ENCODE data around the gene DNAJC1.

The DNAJC1 gene

GRCh38 chr10:22017283-22018020, 13.9 kb upstream of the DNAJC1 start:
- no peak overlapping the region for H2AFZ ChIP-seq (ENCODE audit: low read depth, low read length, severe bottlenecking)
- H3K36me3 ChIP-seq (ENCODE audit: low read length) = no peaks in the 10 kb centered on the region
- H3K79me2 ChIP-seq (ENCODE audit: insufficient read depth, low read length) = no peaks in the 10 kb centered on the region
- H3K4me3 ChIP-seq (ENCODE audit: insufficient read depth, low read length, poor library complexity, severe bottlenecking) = no peak overlapping the region
- H3K9me3 ChIP-seq (ENCODE audit: insufficient read depth, low read length) = no peaks in the 10 kb centered on the region
- H3F3A ChIP-seq (ENCODE audit: insufficient read depth) = no peaks in the 10 kb centered on the region
- no peak overlapping the region for H3K27ac ChIP-seq (ENCODE audit: low read depth, low read length)
- no peak overlapping the region for H3K9ac ChIP-seq (ENCODE audit: low read length)
- H3K9me2 ChIP-seq (replicated peaks; ENCODE audit: insufficient read depth, low read length) = no peaks in the 10 kb centered on the region
- H3K27me3 ChIP-seq (ENCODE audit: low read length) = no peaks in the 10 kb centered on the region
- no peak for TF ChIP-seq EZH2phosphoT487 (conservative IDR thresholded peaks at IDR 0.05; ENCODE audit: low read length)
- TF ChIP-seq CTCF (IDR thresholded peaks at IDR 0.05; ENCODE audit: insufficient read depth, low read length, poor library complexity, severe bottlenecking) = no peak
- H4K20me1 ChIP-seq (ENCODE audit: low read depth, low read length) = no peaks in the 10 kb centered on the region
- no peak overlapping the region for H3K4me2 ChIP-seq (ENCODE audit: low read depth, low read length, poor library complexity, severe bottlenecking)

GRCh38 chr10:22016046-22016705, 12.6 kb upstream of the DNAJC1 start:
- H3K4me2 ChIP-seq (ENCODE audit: low read depth, low read length, poor library complexity, severe bottlenecking) = no peak overlapping the region
- H3F3A ChIP-seq (ENCODE audit: insufficient read depth) = no peaks in the 10 kb centered on the region
- no peak overlapping the region for H3K9ac ChIP-seq (ENCODE audit: low read length)
- H3K9me3 ChIP-seq (ENCODE audit: insufficient read depth, low read length) = no peaks in the 10 kb centered on the region
- H4K20me1 ChIP-seq (ENCODE audit: low read depth, low read length) = no peaks in the 10 kb centered on the region
- no peak overlapping the region for H3K4me3 ChIP-seq (ENCODE audit: insufficient read depth, low read length, poor library complexity, severe bottlenecking)
- no peaks in the 10 kb centered on the region for H3K36me3 ChIP-seq (ENCODE audit: low read length)
- no peak overlapping the region for H2AFZ ChIP-seq (ENCODE audit: low read depth, low read length, severe bottlenecking)
- no peak overlapping the region for H3K27ac ChIP-seq (ENCODE audit: low read depth, low read length)
- H3K79me2 ChIP-seq (ENCODE audit: insufficient read depth, low read length) = no peaks in the 10 kb centered on the region
- TF ChIP-seq CTCF (IDR thresholded peaks at IDR 0.05; ENCODE audit: insufficient read depth, low read length, poor library complexity, severe bottlenecking) (no peak), EZH2phosphoT487 (conservative IDR thresholded peaks at IDR 0.05; ENCODE audit: low read length) (no peak)
- H3K27me3 ChIP-seq (ENCODE audit: low read length) = no peaks in the 10 kb centered on the region
- no peaks in the 10 kb centered on the region for H3K9me2 ChIP-seq (replicated peaks; ENCODE audit: insufficient read depth, low read length)

DNA sequence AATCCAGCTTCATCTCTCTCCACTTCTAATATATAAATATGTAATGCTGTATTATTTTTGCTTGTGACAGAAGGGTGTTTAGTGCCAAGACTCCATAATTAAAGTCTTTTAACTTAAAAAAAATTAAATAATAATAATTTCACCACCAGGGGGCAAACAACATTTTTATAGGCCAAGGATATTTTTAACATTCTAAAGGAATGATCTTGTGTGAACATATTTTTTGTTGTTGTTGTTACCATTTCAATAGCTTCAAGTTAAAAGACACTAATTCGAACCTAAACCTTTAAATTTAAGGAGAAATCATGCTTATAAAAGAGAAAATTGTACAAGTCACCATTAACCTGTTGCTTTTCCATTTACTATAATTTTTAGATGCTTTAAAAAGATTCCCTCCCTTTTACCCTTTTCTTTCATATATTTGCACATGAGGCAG, 7.5 kb upstream of the DNAJC1 start:
- TF ChIP-seq CTCF (IDR thresholded peaks at IDR 0.05; ENCODE audit: insufficient read depth, low read length, poor library complexity, severe bottlenecking) = peak; percentile 44
- TF ChIP-seq EZH2phosphoT487 (conservative IDR thresholded peaks at IDR 0.05; ENCODE audit: low read length) = no peak
- Histone ChIP-seq H3K9me3 (ENCODE audit: insufficient read depth, low read length) (no peaks in the 10 kb centered on the region), H4K20me1 (ENCODE audit: low read depth, low read length) (no peaks in the 10 kb centered on the region), H2AFZ (ENCODE audit: low read depth, low read length, severe bottlenecking) (no peak overlapping the region), H3K9me2 (replicated peaks; ENCODE audit: insufficient read depth, low read length) (no peaks in the 10 kb centered on the region), H3K36me3 (ENCODE audit: low read length) (no peaks in the 10 kb centered on the region), H3K79me2 (ENCODE audit: insufficient read depth, low read length) (no peaks in the 10 kb centered on the region), H3K27ac (ENCODE audit: low read depth, low read length) (no peak overlapping the region), H3F3A (ENCODE audit: insufficient read depth) (no peaks in the 10 kb centered on the region), H3K27me3 (ENCODE audit: low read length) (no peaks in the 10 kb centered on the region), H3K4me2 (ENCODE audit: low read depth, low read length, poor library complexity, severe bottlenecking) (no peak overlapping the region), H3K4me3 (ENCODE audit: insufficient read depth, low read length, poor library complexity, severe bottlenecking) (no peak overlapping the region), H3K9ac (ENCODE audit: low read length) (no peak overlapping the region)
